ENCODE data around the gene BRI3.
A peak's percentile ranks its signal among the peaks of the same experiment; 100 is the strongest.

Gene BRI3

DNA sequence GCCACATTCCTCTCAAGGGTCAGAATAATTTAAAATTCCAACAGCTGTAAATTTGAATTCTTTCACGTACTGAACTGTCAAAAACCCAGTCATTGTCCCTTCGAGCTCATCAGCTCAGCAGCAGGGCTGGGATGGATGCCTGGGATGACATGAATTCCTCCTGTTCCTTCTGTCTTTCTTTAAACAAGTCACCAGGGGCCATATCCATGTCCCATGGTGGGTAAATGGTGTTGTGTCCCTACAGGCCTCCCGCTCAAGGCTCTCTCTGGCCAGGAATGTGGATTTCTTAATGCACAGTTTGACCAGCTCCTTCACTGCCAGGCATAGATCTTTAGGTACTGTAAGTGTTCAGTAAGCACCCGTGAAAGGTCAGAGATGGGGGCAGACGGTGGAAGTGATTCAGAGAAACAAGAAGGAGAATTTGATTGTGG lies 15.6 kb upstream of the BRI3 start:
- Histone ChIP-seq H3K4me3 (ENCODE audit: low read length) (no peak overlapping the region), H3K27ac (ENCODE audit: low read depth, low read length) (no peak overlapping the region), H3K9me3 (ENCODE audit: control insufficient read depth, insufficient read depth, low read length) (peaks cover 8% of the 10 kb centered on the region; the same call in 1 of the 2 replicates), H3K9me2 (replicated peaks; ENCODE audit: control insufficient read depth, low read length) (no peaks in the 10 kb centered on the region), H3K27me3 (ENCODE audit: control insufficient read depth, low read length) (no peaks in the 10 kb centered on the region), H3K4me2 (ENCODE audit: low read length) (no peak overlapping the region), H3K4me1 (ENCODE audit: control insufficient read depth, low read length) (no peaks in the 10 kb centered on the region), H4K20me1 (ENCODE audit: control insufficient read depth, insufficient read depth, low read depth, low read length) (no peaks in the 10 kb centered on the region), H3K79me2 (ENCODE audit: control insufficient read depth, low read length) (no peaks in the 10 kb centered on the region), H3F3A (ENCODE audit: control insufficient read depth, insufficient read depth) (no peaks in the 10 kb centered on the region), H3K36me3 (ENCODE audit: control insufficient read depth, low read length) (peaks cover 3% of the 10 kb centered on the region; the same call in 1 of the 2 replicates)
- TF ChIP-seq, protein P1, sequence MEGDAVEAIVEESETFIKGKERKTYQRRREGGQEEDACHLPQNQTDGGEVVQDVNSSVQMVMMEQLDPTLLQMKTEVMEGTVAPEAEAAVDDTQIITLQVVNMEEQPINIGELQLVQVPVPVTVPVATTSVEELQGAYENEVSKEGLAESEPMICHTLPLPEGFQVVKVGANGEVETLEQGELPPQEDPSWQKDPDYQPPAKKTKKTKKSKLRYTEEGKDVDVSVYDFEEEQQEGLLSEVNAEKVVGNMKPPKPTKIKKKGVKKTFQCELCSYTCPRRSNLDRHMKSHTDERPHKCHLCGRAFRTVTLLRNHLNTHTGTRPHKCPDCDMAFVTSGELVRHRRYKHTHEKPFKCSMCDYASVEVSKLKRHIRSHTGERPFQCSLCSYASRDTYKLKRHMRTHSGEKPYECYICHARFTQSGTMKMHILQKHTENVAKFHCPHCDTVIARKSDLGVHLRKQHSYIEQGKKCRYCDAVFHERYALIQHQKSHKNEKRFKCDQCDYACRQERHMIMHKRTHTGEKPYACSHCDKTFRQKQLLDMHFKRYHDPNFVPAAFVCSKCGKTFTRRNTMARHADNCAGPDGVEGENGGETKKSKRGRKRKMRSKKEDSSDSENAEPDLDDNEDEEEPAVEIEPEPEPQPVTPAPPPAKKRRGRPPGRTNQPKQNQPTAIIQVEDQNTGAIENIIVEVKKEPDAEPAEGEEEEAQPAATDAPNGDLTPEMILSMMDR (IDR thresholded peaks at IDR 0.05; ENCODE audit: low read depth, low read length, poor library complexity, severe bottlenecking), result no peak
- no peak for TF ChIP-seq EZH2phosphoT487 (IDR thresholded peaks at IDR 0.05; ENCODE audit: borderline replicate concordance, low read length)

DNA sequence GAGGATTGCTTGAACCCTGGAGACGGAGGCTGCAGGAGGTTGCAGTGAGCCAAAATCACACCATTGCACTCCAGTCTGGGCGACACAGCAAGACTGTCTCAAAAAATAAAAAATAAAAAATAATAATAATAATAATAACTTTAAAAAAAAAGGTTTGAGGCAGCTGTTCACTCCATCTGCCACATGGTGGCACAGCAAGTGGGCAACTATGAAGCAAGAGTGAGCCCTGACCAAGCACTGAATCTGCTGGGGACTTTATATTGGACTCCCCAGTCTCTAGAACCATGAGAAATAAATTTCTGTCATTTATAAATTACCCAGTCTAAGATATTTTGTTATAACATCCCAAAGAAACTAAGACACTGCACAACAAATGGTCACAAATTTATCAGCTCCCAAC lies 14.6 kb upstream of the BRI3 start:
- H3K79me2 ChIP-seq (ENCODE audit: control insufficient read depth, low read length), result no peaks in the 10 kb centered on the region
- no peaks in the 10 kb centered on the region for H3K36me3 ChIP-seq (ENCODE audit: control insufficient read depth, low read length)
- no peaks in the 10 kb centered on the region for H3K27me3 ChIP-seq (ENCODE audit: control insufficient read depth, low read length)
- H3K27ac ChIP-seq (ENCODE audit: low read depth, low read length), result no peak overlapping the region
- no peaks in the 10 kb centered on the region for H3F3A ChIP-seq (ENCODE audit: control insufficient read depth, insufficient read depth)
- no peak overlapping the region for H3K4me2 ChIP-seq (ENCODE audit: low read length)
- no peak overlapping the region for H3K4me3 ChIP-seq (ENCODE audit: low read length)
- H3K9me2 ChIP-seq (replicated peaks; ENCODE audit: control insufficient read depth, low read length), result no peaks in the 10 kb centered on the region
- H3K9me3 ChIP-seq (ENCODE audit: control insufficient read depth, insufficient read depth, low read length), result peaks cover under 1% of the 10 kb centered on the region; the same call in 1 of the 2 replicates
- no peaks in the 10 kb centered on the region for H3K4me1 ChIP-seq (ENCODE audit: control insufficient read depth, low read length)
- no peaks in the 10 kb centered on the region for H4K20me1 ChIP-seq (ENCODE audit: control insufficient read depth, insufficient read depth, low read depth, low read length)
- no peak for TF ChIP-seq EZH2phosphoT487 (IDR thresholded peaks at IDR 0.05; ENCODE audit: borderline replicate concordance, low read length)
- TF ChIP-seq, protein P1 (IDR thresholded peaks at IDR 0.05; ENCODE audit: low read depth, low read length, poor library complexity, severe bottlenecking), result peak; percentile 28

DNA sequence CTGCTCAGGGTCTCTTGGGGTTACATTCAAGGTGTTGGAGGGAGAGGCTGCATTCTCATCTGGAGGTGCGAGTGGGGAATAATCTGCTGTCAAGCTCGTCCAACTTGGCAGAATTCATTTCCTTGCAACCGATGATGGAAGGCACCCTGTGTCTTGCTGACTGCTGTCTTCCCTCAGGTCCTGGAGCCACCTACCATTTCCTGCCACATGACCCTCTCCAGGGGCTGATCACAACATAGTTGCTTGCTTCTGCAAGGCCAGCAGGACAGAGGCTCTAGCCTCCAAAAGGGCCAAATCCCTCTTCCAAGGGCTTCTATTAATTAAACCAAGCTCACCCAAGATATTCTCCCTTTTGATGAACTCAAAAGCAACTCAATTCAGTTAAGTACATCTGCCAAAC lies 14.2 kb upstream of the BRI3 start:
- no peaks in the 10 kb centered on the region for H3K27me3 ChIP-seq (ENCODE audit: control insufficient read depth, low read length)
- no peaks in the 10 kb centered on the region for H3K9me3 ChIP-seq (ENCODE audit: control insufficient read depth, insufficient read depth, low read length)
- no peaks in the 10 kb centered on the region for H3K36me3 ChIP-seq (ENCODE audit: control insufficient read depth, low read length)
- no peaks in the 10 kb centered on the region for H3K9me2 ChIP-seq (replicated peaks; ENCODE audit: control insufficient read depth, low read length)
- H4K20me1 ChIP-seq (ENCODE audit: control insufficient read depth, insufficient read depth, low read depth, low read length), result no peaks in the 10 kb centered on the region
- H3K4me1 ChIP-seq (ENCODE audit: control insufficient read depth, low read length), result no peaks in the 10 kb centered on the region
- H3K4me3 ChIP-seq (ENCODE audit: low read length), result no peak overlapping the region
- no peaks in the 10 kb centered on the region for H3F3A ChIP-seq (ENCODE audit: control insufficient read depth, insufficient read depth)
- no peak overlapping the region for H3K4me2 ChIP-seq (ENCODE audit: low read length)
- no peak for TF ChIP-seq EZH2phosphoT487 (IDR thresholded peaks at IDR 0.05; ENCODE audit: borderline replicate concordance, low read length)
- TF ChIP-seq, protein P1 (IDR thresholded peaks at IDR 0.05; ENCODE audit: low read depth, low read length, poor library complexity, severe bottlenecking), result no peak
- H3K27ac ChIP-seq (ENCODE audit: low read depth, low read length), result no peak overlapping the region
- H3K79me2 ChIP-seq (ENCODE audit: control insufficient read depth, low read length), result no peaks in the 10 kb centered on the region
